ENCODE data around the gene POFUT2. TPM values are rescaled to one million over a fixed set of nuclear protein-coding genes. Genes with fewer than 3 reads are reported as not detected.

Gene POFUT2
- total RNA-seq, 1 donor from 2014 or later, result 62.5 TPM

DNA sequence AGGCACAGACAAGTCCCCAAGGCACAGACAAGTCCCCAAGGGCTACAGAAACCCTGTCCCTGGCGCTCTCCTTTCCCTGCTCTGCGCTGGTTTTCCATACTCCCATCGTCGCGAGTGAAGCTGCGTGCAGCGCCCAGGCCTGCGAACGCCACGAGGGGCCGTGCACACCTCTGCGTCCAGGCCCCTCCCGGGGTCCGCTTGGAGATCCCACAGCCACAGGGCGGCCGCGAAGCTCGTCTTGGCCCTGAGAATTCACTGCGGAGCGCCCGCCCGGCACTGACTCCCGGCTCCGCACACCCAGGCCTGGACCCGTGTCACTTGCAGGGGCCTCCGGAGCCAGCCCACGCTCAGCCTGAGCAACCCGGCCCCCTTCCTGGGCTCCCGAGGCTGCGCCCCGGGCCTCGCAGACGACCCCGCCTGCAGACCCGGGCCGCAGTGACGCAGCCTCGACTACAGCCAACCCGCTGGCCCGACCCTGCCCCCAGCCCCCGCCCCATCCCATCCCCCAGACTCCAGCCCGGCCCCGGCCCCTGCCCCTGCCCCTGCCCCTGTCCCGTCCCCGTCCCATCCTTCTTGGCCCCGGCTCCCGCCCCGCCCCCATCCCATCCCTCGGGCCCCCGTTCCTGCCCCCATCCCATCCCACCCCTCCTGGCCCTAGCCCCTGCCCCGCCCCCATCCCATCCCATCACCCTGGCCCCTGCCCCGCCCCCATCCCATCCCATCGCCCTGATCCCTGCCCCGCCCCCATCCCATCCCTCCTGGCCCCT, 841 bp downstream of the POFUT2 start:
- Mint-ChIP-seq H3K27me3 (ENCODE audit: low read depth) (no peaks in the 10 kb centered on the region), H3K27ac (peak overlapping the region; percentile 16), H3K4me1 (peaks cover 23% of the 10 kb centered on the region), H3K9me3 (no peaks in the 10 kb centered on the region), H3K4me3 (peak overlapping the region; percentile 78), H3K36me3 (peaks cover 11% of the 10 kb centered on the region)
- DNase-seq (ENCODE audit: low spot score in 2 of 2, unreplicated experiment in 2 of 2), result no peak
- TF ChIP-seq, protein P1, sequence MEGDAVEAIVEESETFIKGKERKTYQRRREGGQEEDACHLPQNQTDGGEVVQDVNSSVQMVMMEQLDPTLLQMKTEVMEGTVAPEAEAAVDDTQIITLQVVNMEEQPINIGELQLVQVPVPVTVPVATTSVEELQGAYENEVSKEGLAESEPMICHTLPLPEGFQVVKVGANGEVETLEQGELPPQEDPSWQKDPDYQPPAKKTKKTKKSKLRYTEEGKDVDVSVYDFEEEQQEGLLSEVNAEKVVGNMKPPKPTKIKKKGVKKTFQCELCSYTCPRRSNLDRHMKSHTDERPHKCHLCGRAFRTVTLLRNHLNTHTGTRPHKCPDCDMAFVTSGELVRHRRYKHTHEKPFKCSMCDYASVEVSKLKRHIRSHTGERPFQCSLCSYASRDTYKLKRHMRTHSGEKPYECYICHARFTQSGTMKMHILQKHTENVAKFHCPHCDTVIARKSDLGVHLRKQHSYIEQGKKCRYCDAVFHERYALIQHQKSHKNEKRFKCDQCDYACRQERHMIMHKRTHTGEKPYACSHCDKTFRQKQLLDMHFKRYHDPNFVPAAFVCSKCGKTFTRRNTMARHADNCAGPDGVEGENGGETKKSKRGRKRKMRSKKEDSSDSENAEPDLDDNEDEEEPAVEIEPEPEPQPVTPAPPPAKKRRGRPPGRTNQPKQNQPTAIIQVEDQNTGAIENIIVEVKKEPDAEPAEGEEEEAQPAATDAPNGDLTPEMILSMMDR (IDR thresholded peaks at IDR 0.05; ENCODE audit: unreplicated experiment), result no peak

DNA sequence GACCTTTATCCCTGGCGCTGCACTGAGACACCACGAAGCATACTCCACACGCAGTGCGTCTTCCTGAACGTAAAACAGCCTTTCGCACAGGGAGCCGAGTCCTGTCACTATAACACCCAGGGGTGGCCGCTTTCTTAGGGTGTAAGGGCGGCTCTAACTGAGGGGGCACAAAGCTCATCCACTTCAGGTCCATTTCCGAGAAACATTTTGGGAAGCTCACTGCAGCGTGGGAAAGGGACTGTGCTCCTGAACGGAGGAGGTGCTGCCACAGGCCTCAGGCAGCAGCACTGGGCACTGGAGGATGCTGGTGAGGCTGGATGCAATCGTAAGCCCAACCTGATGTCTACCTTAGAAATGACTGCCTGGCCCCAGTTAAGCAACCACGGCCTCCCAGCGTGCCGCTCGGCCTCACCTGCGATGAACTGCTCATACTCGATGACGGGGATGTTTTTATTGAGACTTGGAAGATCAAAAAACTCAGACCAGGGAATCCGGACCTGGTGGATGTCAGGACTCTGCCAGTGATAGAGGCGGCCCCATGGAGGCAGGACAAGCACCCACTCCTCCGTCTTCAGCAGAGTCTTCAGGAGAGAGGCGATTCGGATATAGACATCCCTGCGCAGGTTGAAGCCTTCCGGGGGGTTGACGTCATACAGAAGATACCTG, 2.3 kb downstream of the POFUT2 start:
- H3K36me3 Mint-ChIP-seq, result peaks cover 16% of the 10 kb centered on the region
- H3K9me3 Mint-ChIP-seq, result no peaks in the 10 kb centered on the region
- DNase-seq (ENCODE audit: low spot score in 2 of 2, unreplicated experiment in 2 of 2), result no peak
- H3K27ac Mint-ChIP-seq, result no peak overlapping the region
- H3K4me1 Mint-ChIP-seq, result peaks cover 16% of the 10 kb centered on the region
- TF ChIP-seq, protein P1 (IDR thresholded peaks at IDR 0.05; ENCODE audit: unreplicated experiment), result no peak
- peak overlapping the region; percentile 53 for H3K4me3 Mint-ChIP-seq
- H3K27me3 Mint-ChIP-seq (ENCODE audit: low read depth), result no peaks in the 10 kb centered on the region

DNA sequence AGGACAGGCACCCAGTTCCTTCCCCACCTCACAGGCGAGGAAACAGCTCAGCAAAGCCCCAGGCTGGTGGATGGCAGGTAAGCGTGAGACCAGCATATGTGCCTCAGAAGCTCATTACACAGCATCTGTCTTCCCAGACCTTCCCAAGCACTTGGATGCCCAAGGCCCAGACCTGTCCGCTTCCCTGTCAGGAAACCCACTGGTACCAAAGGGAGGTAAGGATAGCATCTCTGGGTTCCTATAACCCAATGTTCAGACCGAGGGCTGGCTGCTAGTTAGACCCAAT, 3.3 kb downstream of the POFUT2 start:
- H3K4me1 Mint-ChIP-seq, result peaks cover 13% of the 10 kb centered on the region
- no peak overlapping the region for H3K4me3 Mint-ChIP-seq
- no peaks in the 10 kb centered on the region for H3K27me3 Mint-ChIP-seq (ENCODE audit: low read depth)
- H3K9me3 Mint-ChIP-seq, result no peaks in the 10 kb centered on the region
- H3K36me3 Mint-ChIP-seq, result peaks cover 25% of the 10 kb centered on the region
- TF ChIP-seq, protein P1 (IDR thresholded peaks at IDR 0.05; ENCODE audit: unreplicated experiment), result no peak
- DNase-seq (ENCODE audit: low spot score in 2 of 2, unreplicated experiment in 2 of 2), result no peak
- H3K27ac Mint-ChIP-seq, result no peak overlapping the region

DNA sequence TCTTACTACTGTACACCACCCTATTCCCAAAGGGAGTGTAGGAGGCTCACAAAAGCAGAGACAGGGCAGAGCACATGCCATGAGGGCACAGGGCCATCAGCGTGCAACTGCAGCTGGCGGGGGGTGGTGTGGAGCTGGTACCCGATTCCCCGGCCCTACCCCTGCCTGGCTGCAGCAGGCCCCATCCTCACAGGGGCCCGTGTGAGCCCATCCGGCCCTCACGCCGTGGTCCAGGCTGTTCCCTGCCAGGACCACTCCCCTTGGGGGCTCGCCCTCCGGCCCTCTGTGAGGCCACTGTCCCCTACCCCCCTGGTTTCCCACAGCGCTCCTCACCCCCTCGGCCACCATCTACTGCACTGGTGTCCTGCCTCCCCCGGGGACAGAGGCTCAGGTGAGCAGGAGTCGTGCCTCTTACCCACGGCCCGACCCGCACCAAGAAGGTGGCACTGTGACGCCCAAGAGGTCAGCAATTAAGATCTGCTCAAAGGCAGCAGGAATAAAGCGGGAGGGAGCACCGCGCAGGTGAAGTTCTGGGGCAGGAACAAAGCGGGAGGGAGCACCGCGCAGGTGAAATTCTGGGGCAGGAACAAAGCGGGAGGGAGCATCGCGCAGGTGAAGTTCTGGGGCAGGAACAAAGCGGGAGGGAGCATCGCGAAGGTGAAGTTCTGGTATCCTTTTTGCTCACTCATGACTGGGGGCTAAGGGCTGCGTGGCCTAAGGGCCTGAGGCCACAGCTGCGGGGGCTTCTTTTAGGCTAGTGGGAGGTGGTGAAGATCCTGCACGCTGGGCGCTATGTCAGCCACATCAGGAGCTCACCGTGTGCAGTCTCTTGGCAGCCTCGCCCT, 3.9 kb downstream of the POFUT2 start:
- Mint-ChIP-seq H3K27me3 (ENCODE audit: low read depth) (no peaks in the 10 kb centered on the region), H3K9me3 (no peaks in the 10 kb centered on the region), H3K36me3 (peaks cover 26% of the 10 kb centered on the region), H3K4me1 (peaks cover 9% of the 10 kb centered on the region), H3K27ac (no peak overlapping the region), H3K4me3 (no peak overlapping the region)
- DNase-seq (ENCODE audit: low spot score in 2 of 2, unreplicated experiment in 2 of 2), result no peak
- TF ChIP-seq, protein P1 (IDR thresholded peaks at IDR 0.05; ENCODE audit: unreplicated experiment), result no peak

DNA sequence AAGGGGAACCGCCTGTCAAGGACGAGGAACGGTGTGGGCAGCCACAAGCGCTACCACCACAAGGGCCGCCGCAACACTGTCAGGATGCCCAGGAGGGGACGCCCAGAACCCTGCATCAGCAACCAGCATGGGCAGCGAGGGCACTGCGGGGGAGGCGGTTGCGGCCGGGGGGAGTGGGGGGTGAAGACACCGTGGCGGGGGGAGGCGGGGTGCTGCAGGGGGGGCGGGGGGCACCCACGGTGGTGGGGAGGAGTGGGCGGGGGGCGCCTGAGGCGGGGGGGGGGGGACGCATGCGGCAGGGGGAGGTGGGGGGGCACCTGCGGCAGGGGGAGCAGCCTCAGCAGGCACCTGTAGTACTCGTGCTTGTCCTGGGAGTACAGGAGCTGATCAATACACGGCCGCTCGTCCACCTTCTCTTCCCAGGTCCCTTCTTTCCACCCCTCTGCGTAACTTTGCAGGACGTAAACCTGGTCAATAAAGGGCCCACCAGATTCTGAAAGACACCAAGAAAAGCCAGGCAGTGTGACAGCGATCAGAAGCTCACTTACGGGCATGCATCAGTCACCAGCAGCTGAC, 4.6 kb downstream of the POFUT2 start:
- TF ChIP-seq, protein P1 (IDR thresholded peaks at IDR 0.05; ENCODE audit: unreplicated experiment), result no peak
- H3K9me3 Mint-ChIP-seq, result no peaks in the 10 kb centered on the region
- peaks cover 8% of the 10 kb centered on the region for H3K4me1 Mint-ChIP-seq
- H3K36me3 Mint-ChIP-seq, result peaks cover 26% of the 10 kb centered on the region
- no peak for DNase-seq (ENCODE audit: low spot score in 2 of 2, unreplicated experiment in 2 of 2)
- H3K27ac Mint-ChIP-seq, result no peak overlapping the region
- H3K4me3 Mint-ChIP-seq, result no peak overlapping the region
- no peaks in the 10 kb centered on the region for H3K27me3 Mint-ChIP-seq (ENCODE audit: low read depth)
